ENCODE measurements around the gene MYH11.
"Not testable (repeated sequence)": the region's sequence is repeated elsewhere in the genome, so short reads cannot be mapped to it uniquely, and the experiment has no call there.

The MYH11 gene

DNA sequence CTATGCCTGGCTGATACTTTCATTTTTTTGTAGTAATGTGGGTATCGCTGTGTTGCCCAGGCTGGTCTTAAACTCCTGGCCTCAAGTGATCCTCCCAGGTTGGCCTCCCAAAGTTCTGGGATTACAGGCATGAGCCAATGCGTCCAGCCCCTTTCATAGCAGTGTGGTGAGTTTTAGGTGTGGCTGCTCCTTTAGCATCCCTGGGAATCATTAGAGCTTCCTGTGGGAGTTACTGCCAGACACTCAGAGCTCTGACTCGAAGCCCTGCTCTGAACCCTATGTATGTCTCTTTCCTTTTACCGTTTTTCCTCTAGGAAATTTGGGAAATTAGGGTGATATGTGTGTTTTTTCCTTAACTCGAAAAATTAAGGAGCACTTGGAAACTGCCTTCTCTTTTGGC lies 162.3 kb downstream of the MYH11 start:
- TF ChIP-seq, protein P1, sequence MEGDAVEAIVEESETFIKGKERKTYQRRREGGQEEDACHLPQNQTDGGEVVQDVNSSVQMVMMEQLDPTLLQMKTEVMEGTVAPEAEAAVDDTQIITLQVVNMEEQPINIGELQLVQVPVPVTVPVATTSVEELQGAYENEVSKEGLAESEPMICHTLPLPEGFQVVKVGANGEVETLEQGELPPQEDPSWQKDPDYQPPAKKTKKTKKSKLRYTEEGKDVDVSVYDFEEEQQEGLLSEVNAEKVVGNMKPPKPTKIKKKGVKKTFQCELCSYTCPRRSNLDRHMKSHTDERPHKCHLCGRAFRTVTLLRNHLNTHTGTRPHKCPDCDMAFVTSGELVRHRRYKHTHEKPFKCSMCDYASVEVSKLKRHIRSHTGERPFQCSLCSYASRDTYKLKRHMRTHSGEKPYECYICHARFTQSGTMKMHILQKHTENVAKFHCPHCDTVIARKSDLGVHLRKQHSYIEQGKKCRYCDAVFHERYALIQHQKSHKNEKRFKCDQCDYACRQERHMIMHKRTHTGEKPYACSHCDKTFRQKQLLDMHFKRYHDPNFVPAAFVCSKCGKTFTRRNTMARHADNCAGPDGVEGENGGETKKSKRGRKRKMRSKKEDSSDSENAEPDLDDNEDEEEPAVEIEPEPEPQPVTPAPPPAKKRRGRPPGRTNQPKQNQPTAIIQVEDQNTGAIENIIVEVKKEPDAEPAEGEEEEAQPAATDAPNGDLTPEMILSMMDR (IDR thresholded peaks at IDR 0.05; ENCODE audit: low read depth, low read length, missing control alignments) = no peak
- no peak overlapping the region for H3K4me3 ChIP-seq (replicated peaks; ENCODE audit: low read depth, low read length)
- DNase-seq (ENCODE audit: extremely low read depth, low read depth) = no peak

DNA sequence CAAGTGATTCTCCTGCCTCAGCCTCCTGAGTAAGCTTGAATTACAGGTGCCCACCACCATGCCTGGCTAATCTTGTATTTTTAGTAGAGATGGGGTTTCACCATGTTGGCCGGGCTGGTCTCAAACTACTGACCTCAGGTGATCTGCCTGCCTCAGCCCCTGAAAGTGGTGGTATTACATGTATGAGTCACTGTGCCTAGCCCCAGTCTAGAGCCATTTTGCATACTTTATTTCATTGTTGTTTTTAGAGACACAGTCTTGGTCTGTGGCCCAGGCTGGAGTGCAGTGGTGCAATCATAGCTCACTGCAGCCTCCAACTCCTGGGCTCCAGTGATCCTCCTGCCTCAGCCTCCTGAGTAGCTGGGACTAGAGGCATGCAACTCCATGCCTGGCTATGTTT lies 164.3 kb downstream of the MYH11 start:
- not testable (repeated sequence) for H3K4me3 ChIP-seq (replicated peaks; ENCODE audit: low read depth, low read length); DNase-seq (ENCODE audit: extremely low read depth, low read depth)

- no peak for DNase-seq (ENCODE audit: extremely low read depth, low read depth)
- TF ChIP-seq, protein P1 (IDR thresholded peaks at IDR 0.05; ENCODE audit: low read depth, low read length, missing control alignments) = no peak
- H3K4me3 ChIP-seq (replicated peaks; ENCODE audit: low read depth, low read length) = no peak overlapping the region
Observed at GRCh38 chr16:15691046-15691445, 165.8 kb downstream of the MYH11 start.

GRCh38 chr16:15690296-15690695 lies 166.5 kb downstream of the MYH11 start:
- no peak overlapping the region for H3K4me3 ChIP-seq (replicated peaks; ENCODE audit: low read depth, low read length)
- TF ChIP-seq, protein P1 (IDR thresholded peaks at IDR 0.05; ENCODE audit: low read depth, low read length, missing control alignments) = no peak
- DNase-seq (ENCODE audit: extremely low read depth, low read depth) = no peak

GRCh38 chr16:15689290-15689689 lies 167.5 kb downstream of the MYH11 start:
- H3K4me3 ChIP-seq (replicated peaks; ENCODE audit: low read depth, low read length) = no peak overlapping the region
- TF ChIP-seq, protein P1 (IDR thresholded peaks at IDR 0.05; ENCODE audit: low read depth, low read length, missing control alignments) = no peak
- no peak for DNase-seq (ENCODE audit: extremely low read depth, low read depth)

DNA sequence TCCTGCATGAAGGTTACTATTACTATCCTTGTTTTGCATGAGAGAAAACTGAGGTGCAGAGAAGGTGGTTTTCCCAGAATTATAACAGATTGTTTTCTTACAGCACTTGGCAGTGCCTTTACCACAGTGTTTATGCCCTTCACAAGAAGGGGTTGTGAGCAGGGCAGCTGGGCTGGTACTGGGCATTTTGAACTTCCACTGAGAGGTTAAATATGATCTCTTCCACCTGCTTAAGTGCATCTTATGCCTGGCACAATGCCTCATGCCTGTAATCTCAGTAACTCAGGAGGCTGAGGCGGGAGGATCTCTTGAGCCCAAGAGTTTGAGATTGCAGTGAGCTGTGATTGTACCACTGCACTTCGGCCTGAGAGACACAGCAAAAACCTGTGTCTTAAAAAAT lies 170.5 kb downstream of the MYH11 start:
- TF ChIP-seq, protein P1 (IDR thresholded peaks at IDR 0.05; ENCODE audit: low read depth, low read length, missing control alignments) = no peak
- H3K4me3 ChIP-seq (replicated peaks; ENCODE audit: low read depth, low read length) = no peak overlapping the region
- no peak for DNase-seq (ENCODE audit: extremely low read depth, low read depth)

GRCh38 chr16:15682105-15682570 lies 174.7 kb downstream of the MYH11 start:
- TF ChIP-seq, protein P1 (IDR thresholded peaks at IDR 0.05; ENCODE audit: low read depth, low read length, missing control alignments) = peak; percentile 65
- no peak overlapping the region for H3K4me3 ChIP-seq (replicated peaks; ENCODE audit: low read depth, low read length)
- peak; percentile 55 for DNase-seq (ENCODE audit: extremely low read depth, low read depth)

All from HFF-Myc (cell line).